Osteoblast (primary cell): Measurements from ENCODE around the gene MIGA2. TPM values are rescaled to one million over a fixed set of nuclear protein-coding genes. Genes with fewer than 3 reads are reported as not detected.

ENCODE experiments used
- DNase-seq: peaks from one replicate; pipeline ENCODE4 v3.0.0; 2011; ENCODE audit warnings: low spot score, mixed read lengths; ENCODE audit not compliant: insufficient read length; ENCODE audit errors: missing footprints
- H2AFZ ChIP-seq: 2 replicates; pipeline ENCODE4 v1.6.0; 2011; ENCODE audit warnings: mild to moderate bottlenecking, low read length
- H3K27ac ChIP-seq: 2 replicates; pipeline ENCODE4 v1.5.1; 2011; ENCODE audit warnings: mild to moderate bottlenecking, low read depth, low read length, moderate library complexity
- H3K27me3 ChIP-seq: 2 replicates; pipeline ENCODE4 v1.6.0; 2012; ENCODE audit warnings: mild to moderate bottlenecking, control low read depth, inconsistent platforms, low read length, moderate library complexity; ENCODE audit not compliant: insufficient read depth
- H3K36me3 ChIP-seq: 2 replicates; pipeline ENCODE4 v1.5.1; 2011; ENCODE audit warnings: mild to moderate bottlenecking, low read length, control low read depth, moderate library complexity; ENCODE audit not compliant: insufficient read depth
- H3K4me1 ChIP-seq: 2 replicates; pipeline ENCODE4 v1.5.1; 2011; ENCODE audit warnings: mild to moderate bottlenecking, low read length, control low read depth, moderate library complexity; ENCODE audit not compliant: insufficient read depth
- H3K4me2 ChIP-seq: 2 replicates; pipeline ENCODE4 v1.6.0; 2011; ENCODE audit warnings: mild to moderate bottlenecking, low read length; ENCODE audit not compliant: insufficient read depth
- H3K4me3 ChIP-seq: fragments of 200-600 bp; sonication (generic); 3 replicates; pipeline ENCODE4 v1.5.1; 2012; ENCODE audit warnings: mild to moderate bottlenecking, low read length, inconsistent platforms; ENCODE audit not compliant: insufficient read depth
- H3K79me2 ChIP-seq: 2 replicates; pipeline ENCODE4 v1.6.0; 2012; ENCODE audit warnings: mild to moderate bottlenecking, low read length, control low read depth, inconsistent platforms; ENCODE audit not compliant: insufficient read depth
- H3K9me3 ChIP-seq: 2 replicates; pipeline ENCODE4 v1.5.1; 2011; ENCODE audit warnings: low read depth, low read length, control low read depth
- H4K20me1 ChIP-seq: 2 replicates; pipeline ENCODE4 v1.6.0; 2012; ENCODE audit warnings: mild to moderate bottlenecking, low read length, control low read depth; ENCODE audit not compliant: insufficient read depth
- total RNA-seq: library from RNA; depleted of rRNA; stranded (reverse); fragments of >200 nt; gene quantifications from 2 replicates; pipeline ENCODE4 v1.2.3, GENCODE V29; 2012
- TF ChIP-seq, protein P1 (sequence below): IDR thresholded peaks from 2 replicates; pipeline ENCODE4 v1.5.1; 2011; ENCODE audit warnings: mild to moderate bottlenecking, low read depth, low read length, moderate library complexity; ENCODE audit errors: extremely low read depth

Gene MIGA2
- total RNA-seq, 1 donor, result 22.4 TPM

GRCh38 chr9:129014608-129015007 is 21.8 kb upstream of the MIGA2 start:
- H3K27ac ChIP-seq, result no peak overlapping the region

DNA sequence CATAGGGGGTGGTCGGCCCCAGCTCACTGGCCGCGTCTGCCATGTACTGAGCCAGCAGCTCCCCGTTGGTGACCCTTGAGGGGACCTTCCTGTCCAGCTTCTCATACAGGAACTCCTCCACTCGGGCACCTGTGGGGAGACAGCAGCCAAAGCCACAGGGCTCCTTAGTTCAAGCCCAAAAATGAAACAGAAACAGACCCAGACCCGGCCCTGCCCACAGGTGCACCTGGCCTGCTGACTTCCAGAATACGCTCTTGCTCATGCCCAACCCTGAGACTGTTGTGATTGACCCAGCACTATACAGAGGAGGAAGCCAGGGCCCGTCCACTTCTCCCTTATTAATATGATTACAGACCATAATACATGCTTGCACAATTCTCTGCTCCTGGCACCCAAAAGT is 15.3 kb upstream of the MIGA2 start:
- Histone ChIP-seq H2AFZ (no peak overlapping the region), H3K4me3 (no peak overlapping the region), H3K27me3 (no peaks in the 10 kb centered on the region), H3K36me3 (no peaks in the 10 kb centered on the region), H3K9me3 (no peaks in the 10 kb centered on the region), H3K27ac (no peak overlapping the region), H3K4me1 (peaks cover 6% of the 10 kb centered on the region), H3K4me2 (no peak overlapping the region), H3K79me2 (peaks cover 14% of the 10 kb centered on the region), H4K20me1 (peaks cover 7% of the 10 kb centered on the region)
- TF ChIP-seq, protein P1, sequence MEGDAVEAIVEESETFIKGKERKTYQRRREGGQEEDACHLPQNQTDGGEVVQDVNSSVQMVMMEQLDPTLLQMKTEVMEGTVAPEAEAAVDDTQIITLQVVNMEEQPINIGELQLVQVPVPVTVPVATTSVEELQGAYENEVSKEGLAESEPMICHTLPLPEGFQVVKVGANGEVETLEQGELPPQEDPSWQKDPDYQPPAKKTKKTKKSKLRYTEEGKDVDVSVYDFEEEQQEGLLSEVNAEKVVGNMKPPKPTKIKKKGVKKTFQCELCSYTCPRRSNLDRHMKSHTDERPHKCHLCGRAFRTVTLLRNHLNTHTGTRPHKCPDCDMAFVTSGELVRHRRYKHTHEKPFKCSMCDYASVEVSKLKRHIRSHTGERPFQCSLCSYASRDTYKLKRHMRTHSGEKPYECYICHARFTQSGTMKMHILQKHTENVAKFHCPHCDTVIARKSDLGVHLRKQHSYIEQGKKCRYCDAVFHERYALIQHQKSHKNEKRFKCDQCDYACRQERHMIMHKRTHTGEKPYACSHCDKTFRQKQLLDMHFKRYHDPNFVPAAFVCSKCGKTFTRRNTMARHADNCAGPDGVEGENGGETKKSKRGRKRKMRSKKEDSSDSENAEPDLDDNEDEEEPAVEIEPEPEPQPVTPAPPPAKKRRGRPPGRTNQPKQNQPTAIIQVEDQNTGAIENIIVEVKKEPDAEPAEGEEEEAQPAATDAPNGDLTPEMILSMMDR, result no peak
- peak; percentile 82 for DNase-seq

More at GRCh38 chr9:129014608-129015007, 21.8 kb upstream of the MIGA2 start:
- no peak overlapping the region for H3K4me2 ChIP-seq
- H3K9me3 ChIP-seq, result no peaks in the 10 kb centered on the region
- H3K79me2 ChIP-seq, result no peaks in the 10 kb centered on the region
- H4K20me1 ChIP-seq, result no peaks in the 10 kb centered on the region
- H3K36me3 ChIP-seq, result peaks cover 5% of the 10 kb centered on the region
- H3K4me1 ChIP-seq, result no peaks in the 10 kb centered on the region
- DNase-seq, result peak; percentile 8
- H3K27me3 ChIP-seq, result no peaks in the 10 kb centered on the region
- H3K4me3 ChIP-seq, result no peak overlapping the region
- TF ChIP-seq, protein P1, result no peak
- H2AFZ ChIP-seq, result no peak overlapping the region

DNA sequence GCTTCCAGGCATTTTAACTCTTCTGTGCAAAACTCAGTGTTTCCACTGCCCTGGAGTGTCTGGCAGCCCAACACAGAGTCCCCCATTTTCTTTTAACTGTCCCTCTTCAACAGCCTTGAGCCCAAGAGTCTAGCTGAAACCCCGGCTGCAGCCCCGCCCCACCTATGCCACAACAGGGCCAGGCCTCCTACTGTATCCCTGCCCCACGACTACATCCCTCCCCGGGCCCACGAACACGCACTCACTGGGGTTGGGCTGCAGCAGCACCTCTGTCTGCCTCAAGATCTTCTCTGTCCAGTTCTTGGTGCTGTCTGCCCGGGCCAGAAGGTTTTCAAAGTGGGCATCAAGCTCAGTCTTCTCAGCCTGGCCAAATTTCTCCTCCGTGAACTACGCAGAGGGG is 14.4 kb upstream of the MIGA2 start:
- Histone ChIP-seq H4K20me1 (peaks cover 8% of the 10 kb centered on the region), H3K4me1 (peaks cover 8% of the 10 kb centered on the region), H3K4me3 (no peak overlapping the region), H3K36me3 (no peaks in the 10 kb centered on the region), H3K79me2 (peaks cover 22% of the 10 kb centered on the region), H3K27me3 (no peaks in the 10 kb centered on the region), H3K4me2 (no peak overlapping the region), H3K9me3 (no peaks in the 10 kb centered on the region), H3K27ac (no peak overlapping the region), H2AFZ (no peak overlapping the region)
- peak; percentile 64 for DNase-seq
- TF ChIP-seq, protein P1, result no peak

DNA sequence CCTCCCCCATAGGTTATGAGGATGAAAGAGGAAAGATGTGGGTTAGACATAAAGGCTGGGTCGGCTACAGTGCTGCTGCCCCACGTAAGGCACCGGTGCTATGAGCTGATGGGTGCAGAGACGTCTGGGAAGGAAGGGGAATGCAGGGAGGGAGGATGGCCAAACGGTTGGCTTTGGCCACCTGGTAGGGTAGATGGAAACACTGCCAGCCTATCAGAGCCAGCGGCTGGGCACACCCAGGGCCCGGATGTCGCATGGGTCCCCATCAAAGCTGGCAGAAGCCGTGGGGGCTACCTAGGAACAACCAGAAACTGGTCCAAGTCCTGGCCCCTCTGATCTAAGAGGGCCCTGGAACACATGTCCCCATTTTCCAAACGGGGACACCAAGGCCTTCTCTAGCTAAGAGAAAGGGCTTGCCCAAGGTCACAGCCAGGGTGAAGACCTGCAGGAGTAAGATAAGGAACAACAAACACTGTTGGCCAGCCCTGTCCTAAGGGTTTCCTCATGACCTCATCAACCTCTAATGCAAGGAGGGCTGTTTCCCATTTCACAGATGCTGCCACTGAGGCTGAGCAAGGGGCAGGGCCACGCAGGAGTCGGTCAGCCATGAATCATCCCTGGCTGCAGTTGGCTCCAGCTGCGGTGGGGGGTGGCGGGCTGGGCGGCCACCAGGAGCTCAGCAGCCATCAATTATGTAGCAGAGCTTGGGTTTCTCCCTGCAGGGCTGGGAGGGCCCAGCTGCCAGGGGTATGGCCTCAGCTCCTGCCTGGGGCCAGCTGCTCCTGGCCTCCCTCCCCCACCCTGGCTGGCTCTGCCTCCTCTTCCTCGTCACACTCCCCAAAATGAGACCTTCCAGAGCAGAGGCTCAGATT is 13.2 kb upstream of the MIGA2 start:
- Histone ChIP-seq H3K4me2 (peak overlapping the region; percentile 36), H3K4me1 (peaks cover 16% of the 10 kb centered on the region), H3K27me3 (no peaks in the 10 kb centered on the region), H2AFZ (peak overlapping the region; percentile 6), H3K4me3 (no peak overlapping the region), H3K27ac (no peak overlapping the region), H4K20me1 (peaks cover 13% of the 10 kb centered on the region), H3K79me2 (peaks cover 29% of the 10 kb centered on the region), H3K36me3 (no peaks in the 10 kb centered on the region), H3K9me3 (no peaks in the 10 kb centered on the region)
- TF ChIP-seq, protein P1, result no peak
- peak; percentile 96 for DNase-seq
